Measurements from ENCODE around the gene UROD. TPM values are rescaled to one million over a fixed set of nuclear protein-coding genes. Genes with fewer than 3 reads are reported as not detected.

UROD gene
- total RNA-seq = 100 to 1,000 TPM; 109 to 113 TPM

DNA sequence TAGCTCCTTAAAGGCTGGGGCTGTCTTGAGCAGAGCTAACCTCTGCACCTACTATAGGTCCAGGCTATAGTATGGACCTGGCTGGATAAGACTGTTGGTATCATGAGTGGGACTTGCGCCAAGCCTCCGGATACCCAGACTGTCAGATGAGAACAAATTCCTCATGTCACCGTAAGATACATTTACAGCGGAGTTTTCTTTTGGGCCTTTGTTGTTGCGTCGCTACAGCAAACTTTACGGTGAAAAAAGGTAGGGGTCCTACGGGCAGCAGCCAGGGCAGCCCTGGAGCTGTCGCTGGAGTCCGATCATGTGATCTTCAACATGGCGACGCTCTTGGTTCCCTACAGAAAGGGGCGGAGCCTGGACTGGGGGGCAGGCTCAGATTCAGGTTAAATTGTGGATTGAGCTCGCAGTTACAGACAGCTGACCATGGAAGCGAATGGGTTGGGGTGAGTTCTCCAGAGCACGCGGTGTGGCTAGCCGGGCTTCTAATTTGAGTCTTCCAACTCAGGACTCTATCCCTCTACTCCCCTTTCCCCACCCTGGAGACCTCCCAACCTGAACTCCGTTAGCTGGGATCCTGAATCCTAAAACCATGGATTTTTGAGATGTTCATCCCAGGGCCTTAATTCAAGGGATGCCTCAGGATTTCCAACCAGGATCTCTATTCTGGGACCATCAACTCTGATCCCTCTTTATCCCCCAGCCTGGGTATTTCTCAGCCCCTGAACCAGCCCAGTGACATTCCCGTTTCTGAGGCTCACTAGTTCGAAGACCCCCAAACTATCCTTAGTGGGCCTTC, at the start of gene UROD:
UROD (plus strand) TSS at position 418 of the 802 bp plus-strand sequence; CDS start at position 430, 12 bp downstream.
- Mint-ChIP-seq H3K4me1 (ENCODE audit: low read depth) (peaks cover 31% of the 10 kb centered on the region), H3K9me3 (no peaks in the 10 kb centered on the region), H3K27ac (peak within 1 kb of the TSS; percentile 92), H3K36me3 (ENCODE audit: low read depth) (peaks cover 8% of the 10 kb centered on the region), H3K4me3 (peak within 1 kb of the TSS; percentile 77), H3K27me3 (no peaks in the 10 kb centered on the region)
- TF ChIP-seq, protein P1, sequence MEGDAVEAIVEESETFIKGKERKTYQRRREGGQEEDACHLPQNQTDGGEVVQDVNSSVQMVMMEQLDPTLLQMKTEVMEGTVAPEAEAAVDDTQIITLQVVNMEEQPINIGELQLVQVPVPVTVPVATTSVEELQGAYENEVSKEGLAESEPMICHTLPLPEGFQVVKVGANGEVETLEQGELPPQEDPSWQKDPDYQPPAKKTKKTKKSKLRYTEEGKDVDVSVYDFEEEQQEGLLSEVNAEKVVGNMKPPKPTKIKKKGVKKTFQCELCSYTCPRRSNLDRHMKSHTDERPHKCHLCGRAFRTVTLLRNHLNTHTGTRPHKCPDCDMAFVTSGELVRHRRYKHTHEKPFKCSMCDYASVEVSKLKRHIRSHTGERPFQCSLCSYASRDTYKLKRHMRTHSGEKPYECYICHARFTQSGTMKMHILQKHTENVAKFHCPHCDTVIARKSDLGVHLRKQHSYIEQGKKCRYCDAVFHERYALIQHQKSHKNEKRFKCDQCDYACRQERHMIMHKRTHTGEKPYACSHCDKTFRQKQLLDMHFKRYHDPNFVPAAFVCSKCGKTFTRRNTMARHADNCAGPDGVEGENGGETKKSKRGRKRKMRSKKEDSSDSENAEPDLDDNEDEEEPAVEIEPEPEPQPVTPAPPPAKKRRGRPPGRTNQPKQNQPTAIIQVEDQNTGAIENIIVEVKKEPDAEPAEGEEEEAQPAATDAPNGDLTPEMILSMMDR (IDR thresholded peaks at IDR 0.05) = no peak
- intact Hi-C loops (cut with micrococcal nuclease) = loop anchor here (5.0 to 10.0 kb wide), 2 partner anchors 183 to 480 kb away; partner anchors contain the start of gene TESK2
- ChIA-PET POLR2A (interaction anchor here (0.7 to 5.2 kb wide), 31 partner anchors 8 to 488 kb away, joined by 3 to 49 read pairs (median 4); partner anchors contain the start of genes EIF2B3, MMACHC, MUTYH and PTCH2), CTCF (interaction anchor here (0.8 to 12.5 kb wide), 23 partner anchors 19 to 481 kb away, joined by 3 to 321 read pairs (median 4); partner anchors contain the start of genes EIF2B3, HPDL, MUTYH and TESK2)
- DNase-seq (peak; percentile 98), ATAC-seq (peak; percentile 85)

DNA sequence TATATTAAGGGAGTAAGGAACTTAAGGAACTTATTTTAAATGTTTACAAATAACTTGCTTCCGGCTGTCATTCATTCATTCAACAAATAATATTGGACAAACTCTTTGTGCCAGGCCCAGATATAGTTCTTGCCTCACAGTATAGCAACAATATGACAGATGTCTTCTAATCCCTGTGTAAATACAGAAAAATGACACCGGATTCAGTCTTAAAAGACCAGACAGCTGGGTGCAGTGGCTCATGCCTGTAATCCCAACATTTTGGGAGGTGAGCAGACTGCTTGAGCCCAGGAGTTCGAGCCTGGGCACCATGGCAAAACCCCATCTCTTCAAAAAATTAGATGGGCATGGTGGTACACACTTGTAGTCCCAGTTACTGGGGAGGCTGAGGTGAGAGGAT, 49.3 kb upstream of the UROD start:
- no peak for ATAC-seq
- Mint-ChIP-seq H3K36me3 (ENCODE audit: low read depth) (peaks cover 5% of the 10 kb centered on the region), H3K4me3 (no peak overlapping the region), H3K4me1 (ENCODE audit: low read depth) (no peaks in the 10 kb centered on the region), H3K9me3 (no peaks in the 10 kb centered on the region), H3K27ac (no peak overlapping the region), H3K27me3 (no peaks in the 10 kb centered on the region)
- ChIA-PET CTCF (no interaction called here), POLR2A (no interaction called here)
- DNase-seq = no peak
- TF ChIP-seq, protein P1 (IDR thresholded peaks at IDR 0.05) = no peak
- intact Hi-C loops (cut with micrococcal nuclease) = no loop called here

DNA sequence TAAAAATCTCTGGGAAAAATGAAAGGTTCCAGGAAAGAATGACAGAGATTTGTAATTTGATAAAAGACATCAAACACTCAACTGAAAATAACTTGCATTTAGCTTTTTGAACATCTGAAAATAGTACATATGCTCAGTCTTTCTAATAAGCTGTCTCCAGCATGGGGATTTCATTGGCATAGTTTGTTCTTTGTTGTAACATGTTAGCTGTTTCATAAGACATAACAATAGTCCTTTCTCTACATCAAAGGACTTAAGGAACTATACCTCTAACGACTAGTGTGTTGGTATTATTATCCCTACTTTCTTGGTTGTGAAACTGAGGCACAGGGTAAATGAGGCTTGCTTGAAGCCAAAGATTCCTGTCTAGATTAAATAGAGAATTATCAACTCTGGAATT, 47.7 kb upstream of the UROD start:
- POLR2A ChIA-PET = no interaction called here
- Mint-ChIP-seq H3K9me3 (no peaks in the 10 kb centered on the region), H3K36me3 (ENCODE audit: low read depth) (peaks cover 8% of the 10 kb centered on the region), H3K27ac (no peak overlapping the region), H3K27me3 (no peaks in the 10 kb centered on the region), H3K4me3 (no peak overlapping the region), H3K4me1 (ENCODE audit: low read depth) (no peaks in the 10 kb centered on the region)
- TF ChIP-seq, protein P1 (IDR thresholded peaks at IDR 0.05) = no peak
- CTCF ChIA-PET = no interaction called here
- DNase-seq (no peak), ATAC-seq (no peak)
- intact Hi-C loops (cut with micrococcal nuclease) = no loop called here

DNA sequence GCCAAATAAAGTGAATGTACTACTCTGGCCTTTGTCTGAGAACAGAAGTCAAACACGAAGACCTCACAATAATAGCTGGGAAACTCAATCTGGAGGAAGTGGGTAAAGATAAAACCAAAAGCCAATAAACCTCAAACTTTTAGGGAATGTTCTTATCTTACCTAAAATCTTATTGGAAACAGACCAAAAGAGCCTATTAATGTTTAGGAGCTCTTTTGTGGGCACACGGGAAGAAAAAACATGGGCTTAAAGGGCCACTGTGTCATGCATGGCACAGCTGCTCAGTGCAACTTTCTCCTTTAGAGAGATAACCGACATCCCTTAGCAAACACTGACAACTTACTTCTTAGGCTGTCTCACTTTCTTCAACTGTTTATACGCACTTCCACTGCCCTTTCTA, 41.7 kb upstream of the UROD start:
- CTCF ChIA-PET = no interaction called here
- ATAC-seq = no peak
- Mint-ChIP-seq H3K4me1 (ENCODE audit: low read depth) (peaks cover 6% of the 10 kb centered on the region), H3K27ac (no peak overlapping the region), H3K9me3 (no peaks in the 10 kb centered on the region), H3K36me3 (ENCODE audit: low read depth) (peaks cover 15% of the 10 kb centered on the region), H3K4me3 (no peak overlapping the region), H3K27me3 (no peaks in the 10 kb centered on the region)
- DNase-seq = no peak
- intact Hi-C loops (cut with micrococcal nuclease) = no loop called here
- POLR2A ChIA-PET = interaction anchor here (0.8 to 1.0 kb wide), 2 partner anchors 239 to 257 kb away, joined by 3 read pairs; no protein-coding TSS in a partner anchor
- TF ChIP-seq, protein P1 (IDR thresholded peaks at IDR 0.05) = no peak

DNA sequence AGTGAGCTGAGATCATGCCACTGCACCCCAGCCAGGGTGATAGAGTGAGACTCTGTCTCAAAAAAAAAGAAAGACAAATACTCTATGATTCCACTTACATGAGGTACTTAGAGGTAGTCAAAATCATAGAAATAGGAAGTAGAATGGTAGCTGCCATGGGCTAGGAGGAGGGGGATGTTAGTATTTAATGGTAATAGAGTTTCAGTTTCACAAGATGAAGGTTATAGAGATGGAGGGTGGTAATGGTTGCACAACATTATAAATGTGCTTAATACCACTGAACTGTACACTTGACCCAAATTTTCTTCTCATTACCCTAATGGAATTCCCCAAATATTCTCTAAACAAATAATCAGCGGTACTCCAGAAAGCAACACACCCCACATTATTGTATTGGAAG, 38.4 kb upstream of the UROD start:
- intact Hi-C loops (cut with micrococcal nuclease) = no loop called here
- Mint-ChIP-seq H3K9me3 (no peaks in the 10 kb centered on the region), H3K4me3 (no peak overlapping the region), H3K36me3 (ENCODE audit: low read depth) (peaks cover 41% of the 10 kb centered on the region), H3K27ac (peak overlapping the region; percentile 28), H3K27me3 (no peaks in the 10 kb centered on the region), H3K4me1 (ENCODE audit: low read depth) (peaks cover 6% of the 10 kb centered on the region)
- CTCF ChIA-PET = no interaction called here
- no peak for DNase-seq
- ATAC-seq = no peak
- POLR2A ChIA-PET = interaction anchor here (0.9 to 1.0 kb wide), 2 partner anchors 9 to 13 kb away, joined by 3 read pairs; partner anchors contain the start of gene EIF2B3
- TF ChIP-seq, protein P1 (IDR thresholded peaks at IDR 0.05) = no peak

Data from activated CD8-positive, alpha-beta T cell treated with anti-CD3 and anti-CD28 coated beads for 36 hours (primary cell).